Measurements from ENCODE around the gene NRIP3. TPM values are rescaled to one million over a fixed set of nuclear protein-coding genes. Genes with fewer than 3 reads are reported as not detected.

The NRIP3 gene
- total RNA-seq, 4 donors from 2014 or later, result 0.38 to 19.7 (median 1.5) TPM

DNA sequence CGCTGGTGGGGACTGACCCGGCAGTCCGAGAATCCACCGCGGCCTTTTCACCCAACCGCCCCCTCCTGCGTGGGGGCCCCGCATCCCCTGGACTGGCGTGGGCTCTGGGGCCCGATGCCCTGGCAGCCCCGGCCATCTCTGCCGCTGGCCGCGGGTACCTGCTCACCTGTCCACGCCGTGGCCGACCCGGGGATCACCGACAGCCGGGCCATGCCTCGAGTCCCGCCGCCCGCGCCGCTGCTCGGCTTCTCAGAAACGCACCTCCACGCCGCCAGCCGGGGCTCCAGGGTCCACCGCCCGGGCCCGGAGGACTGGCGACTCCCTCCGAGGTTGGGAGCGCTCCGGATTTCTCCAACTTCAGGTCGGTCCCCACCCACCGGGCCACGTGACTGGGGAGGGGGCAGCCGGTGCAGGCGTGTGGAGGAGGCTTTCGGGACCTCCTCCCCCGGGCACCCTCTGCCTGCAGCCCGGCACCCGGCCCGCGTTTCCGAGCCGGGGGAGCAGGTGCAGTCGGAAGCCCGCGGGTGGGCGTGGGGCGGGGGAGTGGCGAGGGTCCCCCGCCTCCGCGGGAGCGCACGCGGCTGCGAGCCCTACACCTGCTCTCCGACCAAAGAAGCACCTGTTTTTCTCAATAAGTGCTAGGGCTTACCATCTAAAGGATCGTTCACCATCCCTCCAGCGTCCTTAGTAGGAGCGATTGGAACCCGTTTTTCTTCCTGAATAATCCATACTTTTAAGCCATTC lies 554 bp upstream of the NRIP3 start:
- TF ChIP-seq, protein P1, sequence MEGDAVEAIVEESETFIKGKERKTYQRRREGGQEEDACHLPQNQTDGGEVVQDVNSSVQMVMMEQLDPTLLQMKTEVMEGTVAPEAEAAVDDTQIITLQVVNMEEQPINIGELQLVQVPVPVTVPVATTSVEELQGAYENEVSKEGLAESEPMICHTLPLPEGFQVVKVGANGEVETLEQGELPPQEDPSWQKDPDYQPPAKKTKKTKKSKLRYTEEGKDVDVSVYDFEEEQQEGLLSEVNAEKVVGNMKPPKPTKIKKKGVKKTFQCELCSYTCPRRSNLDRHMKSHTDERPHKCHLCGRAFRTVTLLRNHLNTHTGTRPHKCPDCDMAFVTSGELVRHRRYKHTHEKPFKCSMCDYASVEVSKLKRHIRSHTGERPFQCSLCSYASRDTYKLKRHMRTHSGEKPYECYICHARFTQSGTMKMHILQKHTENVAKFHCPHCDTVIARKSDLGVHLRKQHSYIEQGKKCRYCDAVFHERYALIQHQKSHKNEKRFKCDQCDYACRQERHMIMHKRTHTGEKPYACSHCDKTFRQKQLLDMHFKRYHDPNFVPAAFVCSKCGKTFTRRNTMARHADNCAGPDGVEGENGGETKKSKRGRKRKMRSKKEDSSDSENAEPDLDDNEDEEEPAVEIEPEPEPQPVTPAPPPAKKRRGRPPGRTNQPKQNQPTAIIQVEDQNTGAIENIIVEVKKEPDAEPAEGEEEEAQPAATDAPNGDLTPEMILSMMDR (IDR thresholded peaks at IDR 0.05; ENCODE audit: low read depth), result no peak

DNA sequence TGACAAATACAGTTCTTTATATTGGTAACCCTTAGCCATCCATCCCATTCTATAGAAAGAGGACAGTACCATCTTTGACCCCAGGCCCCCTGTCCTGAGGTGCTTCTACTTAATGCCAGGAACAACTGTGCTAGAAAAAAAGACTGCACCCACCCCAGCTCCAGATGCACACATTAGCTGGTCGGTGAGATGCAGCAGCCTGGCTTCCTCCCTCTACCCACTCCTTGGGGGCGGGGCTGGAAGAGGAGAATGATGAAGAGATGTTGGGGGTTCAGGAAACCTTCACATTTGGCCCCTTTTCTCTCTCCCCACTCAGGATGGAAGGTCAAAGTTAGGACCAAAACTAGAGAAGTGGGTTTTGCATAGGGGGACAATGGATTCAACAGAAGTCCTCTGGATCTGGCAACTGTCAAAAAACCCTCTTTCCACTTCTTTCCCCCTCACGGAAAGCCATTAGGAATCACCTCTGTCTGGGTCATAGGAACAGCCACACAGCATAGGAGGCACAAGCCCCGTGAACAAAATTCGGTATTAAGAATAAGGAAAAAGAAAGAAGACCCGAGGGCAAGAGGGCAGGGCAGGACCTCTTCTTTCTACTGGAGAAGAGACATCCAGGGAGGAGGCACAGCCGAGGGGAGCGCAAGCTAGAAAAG lies 755 bp downstream of the NRIP3 start:
- TF ChIP-seq, protein P1 (IDR thresholded peaks at IDR 0.05; ENCODE audit: low read depth), result no peak

DNA sequence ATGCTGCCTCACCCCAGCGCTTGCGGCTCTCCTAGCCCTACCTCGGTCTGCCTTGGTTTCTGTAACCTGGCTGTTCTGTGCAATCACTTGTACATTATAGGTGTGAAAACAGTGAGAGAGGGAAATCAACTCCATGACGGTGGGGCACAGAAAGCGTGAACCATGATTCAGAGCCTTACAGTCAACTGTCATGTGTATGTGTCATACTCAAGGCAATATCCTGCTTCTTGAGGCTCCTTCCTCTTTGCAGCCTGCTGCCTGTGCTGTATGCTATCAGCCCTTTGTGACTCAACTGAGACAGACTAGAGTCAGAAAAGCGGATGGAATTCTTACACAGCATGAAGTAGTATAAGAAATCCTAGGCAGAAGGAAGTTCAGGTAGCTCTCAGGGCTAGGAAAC lies 2.1 kb downstream of the NRIP3 start:
- TF ChIP-seq, protein P1 (IDR thresholded peaks at IDR 0.05; ENCODE audit: low read depth), result no peak

DNA sequence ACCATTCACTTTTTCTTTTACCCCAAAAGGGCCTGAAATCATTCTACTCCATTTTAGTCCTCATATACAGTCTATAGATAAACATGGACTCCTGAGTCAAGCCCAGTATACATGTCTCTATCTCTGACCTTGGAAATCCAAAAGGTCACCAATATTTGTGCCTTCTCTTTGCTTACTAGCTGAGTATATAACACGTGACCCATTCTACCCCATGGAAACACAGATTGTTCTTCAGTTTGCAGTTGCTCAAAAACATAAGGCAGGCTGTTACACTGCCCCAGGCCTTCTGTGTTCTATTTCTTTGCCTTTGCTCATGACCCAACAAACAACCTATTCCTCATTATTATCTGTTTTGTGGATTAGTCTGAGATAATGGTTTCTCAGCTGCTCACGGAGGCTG lies 5.8 kb downstream of the NRIP3 start:
- TF ChIP-seq, protein P1 (IDR thresholded peaks at IDR 0.05; ENCODE audit: low read depth), result no peak

DNA sequence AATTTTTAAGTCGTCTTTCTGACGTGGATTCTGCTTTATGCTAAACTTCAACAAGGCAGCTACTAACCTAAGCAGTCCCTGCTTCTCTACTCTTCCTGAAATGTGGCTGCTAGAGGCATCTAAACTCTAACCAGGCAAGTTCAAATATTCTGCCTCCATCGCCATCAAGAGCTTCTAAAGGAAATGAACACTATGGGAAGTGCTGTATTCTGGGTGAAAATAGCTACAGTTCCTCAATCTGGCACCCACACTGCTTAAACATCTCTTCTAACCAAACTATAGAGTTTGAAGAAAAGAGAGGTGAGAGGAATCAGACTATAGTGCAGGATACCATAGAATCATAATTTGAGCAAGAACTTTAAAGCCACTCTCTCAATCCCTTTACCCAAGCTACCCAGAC lies 6.3 kb downstream of the NRIP3 start:
- TF ChIP-seq, protein P1 (IDR thresholded peaks at IDR 0.05; ENCODE audit: low read depth), result no peak

DNA sequence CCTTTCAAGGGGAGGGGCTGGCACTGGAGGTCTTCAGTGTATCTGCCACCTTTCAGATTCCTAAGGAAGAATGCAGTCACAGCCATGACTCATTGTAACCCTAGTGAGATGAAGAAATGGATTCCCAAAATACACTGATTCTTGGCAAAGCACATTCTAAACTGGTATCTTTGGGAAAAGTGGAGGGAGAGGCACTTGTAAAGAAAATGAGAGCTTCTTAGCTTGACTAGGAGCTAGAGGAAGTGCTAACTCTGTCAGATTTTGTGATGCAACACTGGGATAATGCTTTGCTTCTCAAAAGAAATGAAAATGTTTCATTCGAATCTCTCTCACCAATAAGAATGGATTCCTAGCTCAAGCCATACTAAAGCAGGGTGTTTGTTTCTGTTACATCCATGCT lies 14.3 kb downstream of the NRIP3 start:
- TF ChIP-seq, protein P1 (IDR thresholded peaks at IDR 0.05; ENCODE audit: low read depth), result no peak

DNA sequence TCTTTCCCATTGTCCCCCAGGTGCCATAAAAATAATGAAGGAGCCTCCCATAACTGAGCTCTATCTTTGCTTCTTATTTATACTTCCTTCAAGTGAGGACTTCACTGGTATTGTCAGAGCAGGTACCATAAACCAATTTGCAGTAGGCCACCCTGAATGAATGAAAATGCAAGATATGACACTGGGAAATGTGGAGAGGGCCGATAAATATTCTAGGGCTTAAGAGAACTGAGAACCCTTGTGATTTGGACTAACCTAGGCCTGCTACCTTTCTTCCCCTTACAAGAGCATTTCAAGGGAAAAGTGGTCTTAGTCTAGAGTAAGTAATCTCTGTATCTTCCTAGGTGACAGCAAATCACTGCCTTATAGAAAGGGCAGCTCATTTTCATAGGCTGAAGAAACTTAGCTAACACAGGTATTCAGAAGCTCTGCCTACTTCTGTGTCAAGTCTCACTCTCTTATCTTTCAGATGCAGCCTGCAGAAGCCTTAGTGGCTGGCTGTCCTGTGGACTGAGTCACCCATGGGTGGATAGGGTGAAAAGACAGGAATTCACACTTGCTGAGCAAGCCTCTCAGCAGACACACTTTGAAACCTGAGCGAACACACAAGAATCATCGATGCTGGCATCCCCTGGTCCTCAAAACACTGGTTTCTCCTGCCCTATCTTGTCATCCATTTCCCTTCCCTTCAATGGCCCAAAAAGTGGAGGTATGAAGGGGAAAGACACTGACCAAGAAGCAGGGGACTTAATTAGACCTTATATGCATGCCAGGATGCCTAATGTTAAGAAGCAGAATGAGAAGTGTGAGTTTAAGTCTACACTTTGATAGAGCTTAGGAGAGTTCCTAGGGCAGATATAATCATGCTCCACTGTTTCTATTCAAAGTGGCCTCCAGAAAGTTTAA lies 15.2 kb downstream of the NRIP3 start:
- TF ChIP-seq, protein P1 (IDR thresholded peaks at IDR 0.05; ENCODE audit: low read depth), result no peak

All from subcutaneous adipose tissue (tissue), 4 donors.